C4-2B (cell line): ENCODE measurements around the gene RGS5.

Experiments used
- H3K27ac ChIP-seq: fragments of 450-650 bp; 2 replicates; pipeline ENCODE4 v1.5.1; 2017
- ZFX ChIP-seq: fragments of 450-650 bp; IDR thresholded peaks from 2 replicates; pipeline ENCODE4 v1.6.1; 2017
- TF ChIP-seq, protein P1 (sequence below): fragments of 450-650 bp; conservative IDR thresholded peaks from 2 replicates; pipeline ENCODE4 v1.5.1; 2017; ENCODE audit warnings: mild to moderate bottlenecking

RGS5 gene

DNA sequence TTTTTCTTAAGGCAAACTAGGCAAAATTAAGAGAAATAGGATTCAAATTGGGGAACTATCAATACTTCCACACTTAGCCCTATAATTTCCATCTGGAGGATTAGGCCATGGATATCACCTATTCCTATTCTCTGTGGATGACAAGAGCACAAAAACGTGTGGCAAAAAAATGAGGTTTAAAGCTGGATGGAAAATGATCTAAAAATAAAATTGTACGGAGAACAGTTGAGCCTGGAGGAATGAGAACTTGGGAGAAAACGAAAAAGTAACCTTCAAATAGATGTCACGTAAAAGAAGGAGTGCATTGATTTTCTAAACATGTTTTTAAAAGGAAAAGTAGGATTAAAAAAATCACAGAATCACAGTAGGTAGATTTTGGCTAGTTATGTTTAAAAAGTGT lies 77.9 kb downstream of the RGS5 start:
- no peak overlapping the region for H3K27ac ChIP-seq
- no peak for TF ChIP-seq ZFX
- TF ChIP-seq, protein P1, sequence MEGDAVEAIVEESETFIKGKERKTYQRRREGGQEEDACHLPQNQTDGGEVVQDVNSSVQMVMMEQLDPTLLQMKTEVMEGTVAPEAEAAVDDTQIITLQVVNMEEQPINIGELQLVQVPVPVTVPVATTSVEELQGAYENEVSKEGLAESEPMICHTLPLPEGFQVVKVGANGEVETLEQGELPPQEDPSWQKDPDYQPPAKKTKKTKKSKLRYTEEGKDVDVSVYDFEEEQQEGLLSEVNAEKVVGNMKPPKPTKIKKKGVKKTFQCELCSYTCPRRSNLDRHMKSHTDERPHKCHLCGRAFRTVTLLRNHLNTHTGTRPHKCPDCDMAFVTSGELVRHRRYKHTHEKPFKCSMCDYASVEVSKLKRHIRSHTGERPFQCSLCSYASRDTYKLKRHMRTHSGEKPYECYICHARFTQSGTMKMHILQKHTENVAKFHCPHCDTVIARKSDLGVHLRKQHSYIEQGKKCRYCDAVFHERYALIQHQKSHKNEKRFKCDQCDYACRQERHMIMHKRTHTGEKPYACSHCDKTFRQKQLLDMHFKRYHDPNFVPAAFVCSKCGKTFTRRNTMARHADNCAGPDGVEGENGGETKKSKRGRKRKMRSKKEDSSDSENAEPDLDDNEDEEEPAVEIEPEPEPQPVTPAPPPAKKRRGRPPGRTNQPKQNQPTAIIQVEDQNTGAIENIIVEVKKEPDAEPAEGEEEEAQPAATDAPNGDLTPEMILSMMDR = no peak

DNA sequence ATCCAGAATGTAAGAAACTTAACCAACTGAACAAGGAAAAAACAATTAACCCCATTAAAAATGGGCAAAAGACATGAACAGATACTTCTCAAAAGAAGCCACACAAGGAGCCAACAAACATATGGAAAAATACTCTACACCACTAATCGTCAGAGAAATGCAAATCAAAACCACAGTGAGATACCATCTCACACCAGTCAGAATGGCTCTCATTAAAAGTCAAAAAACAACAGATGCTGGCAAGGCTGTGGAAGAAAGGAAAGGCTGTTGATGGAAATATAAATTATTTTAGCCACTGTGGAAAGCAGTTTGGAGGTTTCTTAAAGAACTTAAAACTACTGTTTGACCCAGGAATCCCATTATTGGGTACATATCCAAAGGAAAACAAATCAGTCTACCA lies 82.3 kb downstream of the RGS5 start:
- TF ChIP-seq ZFX = no peak
- TF ChIP-seq, protein P1 = no peak
- no peak overlapping the region for H3K27ac ChIP-seq

DNA sequence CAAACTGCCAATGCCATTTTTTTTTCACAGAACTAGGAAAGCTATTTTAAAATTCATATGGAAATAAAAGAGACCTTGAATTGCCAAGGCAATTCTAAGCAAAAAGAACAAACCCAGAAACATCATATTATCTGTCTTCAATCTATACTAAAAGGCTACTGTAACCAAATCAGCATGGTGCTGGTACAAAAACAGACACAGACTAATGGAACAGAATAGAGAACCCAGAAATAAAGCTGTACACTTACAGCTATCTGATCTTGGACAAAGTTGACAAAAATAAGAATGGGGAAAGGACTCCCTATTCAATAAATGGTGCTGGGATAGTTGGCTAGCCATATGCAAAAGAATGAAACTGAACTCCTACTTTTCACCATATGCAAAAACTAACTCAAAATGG lies 83.0 kb downstream of the RGS5 start:
- TF ChIP-seq, protein P1 = no peak
- TF ChIP-seq ZFX = no peak
- no peak overlapping the region for H3K27ac ChIP-seq

DNA sequence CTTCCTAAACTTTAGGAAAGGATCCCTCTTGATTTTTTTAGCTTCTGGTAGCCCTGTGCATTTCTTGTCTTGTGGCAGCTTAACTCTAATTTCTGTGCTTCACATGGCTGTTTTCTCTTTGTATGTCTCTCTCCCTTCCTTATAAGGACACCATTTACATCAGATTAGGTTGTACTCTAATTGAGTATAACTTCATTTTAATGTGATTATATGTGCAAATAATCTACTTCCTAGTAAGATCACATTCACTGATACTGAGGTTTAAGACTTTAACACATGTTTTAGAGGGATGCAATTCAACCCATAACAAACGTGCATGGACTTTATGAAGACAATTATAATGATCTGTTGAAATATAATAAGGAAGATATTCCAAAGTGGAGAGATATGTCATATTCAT lies 86.8 kb downstream of the RGS5 start:
- no peak overlapping the region for H3K27ac ChIP-seq
- TF ChIP-seq ZFX = no peak
- TF ChIP-seq, protein P1 = no peak

DNA sequence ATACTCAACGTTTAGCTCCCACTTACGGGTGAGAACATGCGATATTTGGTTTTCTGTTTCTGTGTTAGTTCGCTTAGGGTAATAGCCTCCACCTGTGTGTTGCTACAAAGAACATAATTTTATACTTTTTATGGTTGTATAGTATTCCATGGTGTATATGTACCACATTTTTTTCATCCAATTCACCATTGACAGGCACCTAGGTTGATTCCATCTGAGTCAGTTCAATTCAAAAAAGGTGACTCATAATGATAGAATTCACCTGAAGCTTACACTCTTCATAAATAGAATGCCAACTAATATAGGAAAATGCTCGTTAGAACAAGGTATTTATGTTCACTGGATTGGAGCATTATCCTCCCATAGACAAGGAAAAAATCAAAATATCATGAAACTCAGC lies 95.1 kb downstream of the RGS5 start:
- TF ChIP-seq, protein P1 = no peak
- TF ChIP-seq ZFX = no peak
- H3K27ac ChIP-seq = no peak overlapping the region

DNA sequence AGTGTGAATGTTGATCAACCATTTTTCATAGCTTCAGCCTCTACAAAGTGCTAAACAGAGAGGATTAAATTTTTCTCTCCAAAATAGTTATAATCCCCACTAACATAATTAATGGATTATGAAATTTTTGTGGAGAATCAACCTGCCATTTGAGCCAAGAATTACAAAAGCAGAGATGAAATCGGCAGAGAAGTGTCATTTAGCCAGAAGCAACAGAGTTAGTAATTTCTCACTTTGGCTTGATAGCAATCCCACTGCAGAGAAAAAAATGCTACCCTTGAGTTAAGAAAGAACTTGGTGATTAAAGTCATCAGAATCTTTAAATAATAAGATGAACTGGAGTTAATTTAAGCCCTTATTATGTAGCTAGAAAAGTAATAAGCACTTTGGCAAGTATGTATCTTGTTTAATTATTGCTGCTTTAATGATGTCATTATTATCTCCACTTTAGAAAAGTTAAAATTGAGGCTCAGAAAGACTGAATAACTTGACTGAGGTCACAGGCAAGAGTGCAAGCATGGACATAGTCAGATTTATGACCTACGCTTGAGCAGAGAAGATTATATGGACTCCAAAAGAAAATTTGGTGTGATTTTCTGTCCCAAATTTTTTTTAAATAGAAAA lies 96.2 kb downstream of the RGS5 start:
- H3K27ac ChIP-seq = no peak overlapping the region
- TF ChIP-seq ZFX = no peak
- TF ChIP-seq, protein P1 = no peak

DNA sequence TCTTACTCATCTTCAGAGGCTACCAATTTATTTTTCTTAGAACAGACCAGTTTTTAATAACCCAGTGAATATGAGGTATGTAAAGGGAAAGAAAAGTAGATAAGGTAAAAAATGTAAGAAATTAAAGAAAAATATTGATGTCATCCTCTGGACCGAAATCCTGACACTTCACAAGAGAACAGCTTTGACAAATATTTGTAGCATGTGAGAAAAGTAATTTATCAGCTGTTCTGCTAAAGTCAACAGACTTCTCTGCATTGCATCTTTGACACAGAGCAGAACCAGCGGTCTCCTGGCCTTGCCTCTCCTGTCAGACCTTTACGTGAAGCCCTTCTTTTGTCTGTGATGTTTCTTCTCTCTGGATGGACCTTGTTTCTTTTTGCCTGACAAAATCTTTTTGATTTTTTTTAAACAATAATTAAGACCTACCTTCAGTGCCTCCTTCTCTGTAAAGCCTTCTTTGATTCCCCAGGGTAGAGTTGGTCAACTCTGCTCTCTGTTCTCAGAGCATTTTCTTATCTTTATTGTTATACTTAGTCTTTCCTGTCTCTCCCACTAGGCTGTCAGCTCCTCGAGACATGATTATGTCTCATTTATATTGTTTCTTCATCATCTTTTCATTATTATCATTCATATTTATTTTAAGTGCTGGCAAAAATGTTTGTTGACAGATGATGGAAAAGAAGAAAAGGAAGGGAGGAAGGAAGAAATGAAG lies 98.2 kb downstream of the RGS5 start:
- H3K27ac ChIP-seq = no peak overlapping the region
- TF ChIP-seq, protein P1 = no peak
- no peak for TF ChIP-seq ZFX
